Colon (tissue), 2 donors: ENCODE results near the gene PAFAH2.

ENCODE experiments used
- FAIRE-seq: peaks from 2 replicates; lab custom pipeline; 2012; peaks lifted over from hg19 to GRCh38; lab: Jason Lieb, UNC
- donor health status: control.
- donor health status: control.

Gene PAFAH2

DNA sequence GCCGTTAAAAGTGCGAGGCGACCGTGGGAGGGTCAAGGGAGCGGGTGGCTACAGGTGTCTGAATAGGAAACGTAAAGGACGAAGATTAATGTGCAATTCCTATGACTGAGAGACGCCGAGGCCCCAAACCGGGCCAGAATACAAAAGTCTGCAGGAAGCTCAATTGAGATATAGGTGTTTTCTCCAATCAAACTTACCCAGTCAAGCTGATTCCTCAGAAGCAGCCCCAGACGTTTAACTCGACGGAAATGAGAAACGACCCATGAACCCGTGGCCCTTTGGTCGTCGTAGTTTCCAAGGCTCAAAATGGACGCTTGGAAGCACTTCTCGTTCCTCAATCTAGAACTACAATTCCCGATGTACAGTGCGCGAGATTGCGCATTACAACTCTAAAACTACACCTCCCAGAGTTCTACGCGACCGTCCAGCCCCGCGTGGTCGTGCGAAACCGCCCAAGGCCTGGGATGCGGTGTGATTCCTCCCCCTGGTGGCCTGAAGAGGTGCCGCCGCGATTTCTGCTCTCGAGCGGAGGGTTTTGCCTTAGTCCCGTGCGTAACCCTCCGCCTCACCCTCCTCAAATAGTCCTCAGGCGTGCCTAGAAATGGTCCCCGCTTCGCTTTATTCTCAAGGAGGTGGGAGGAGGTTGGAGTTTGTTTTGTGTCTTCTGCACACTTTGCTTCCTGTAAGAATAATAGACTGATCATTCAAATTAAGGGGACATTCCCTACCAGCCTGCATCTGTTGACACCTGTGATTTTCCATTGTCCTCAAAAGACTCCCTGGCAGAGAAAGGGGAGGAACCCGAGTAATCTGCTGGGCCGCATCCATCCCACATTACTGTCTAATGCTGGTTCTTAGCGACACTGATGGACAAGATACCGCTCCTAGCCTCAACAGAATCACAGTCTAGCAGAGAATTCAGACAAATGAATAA lies at the start of gene PAFAH2:
PAFAH2 (minus strand) TSS at position 236 of the 934 bp plus-strand sequence. CDS start 7,247 bp downstream, outside the sequence.
- peak; percentile 88 for FAIRE-seq

DNA sequence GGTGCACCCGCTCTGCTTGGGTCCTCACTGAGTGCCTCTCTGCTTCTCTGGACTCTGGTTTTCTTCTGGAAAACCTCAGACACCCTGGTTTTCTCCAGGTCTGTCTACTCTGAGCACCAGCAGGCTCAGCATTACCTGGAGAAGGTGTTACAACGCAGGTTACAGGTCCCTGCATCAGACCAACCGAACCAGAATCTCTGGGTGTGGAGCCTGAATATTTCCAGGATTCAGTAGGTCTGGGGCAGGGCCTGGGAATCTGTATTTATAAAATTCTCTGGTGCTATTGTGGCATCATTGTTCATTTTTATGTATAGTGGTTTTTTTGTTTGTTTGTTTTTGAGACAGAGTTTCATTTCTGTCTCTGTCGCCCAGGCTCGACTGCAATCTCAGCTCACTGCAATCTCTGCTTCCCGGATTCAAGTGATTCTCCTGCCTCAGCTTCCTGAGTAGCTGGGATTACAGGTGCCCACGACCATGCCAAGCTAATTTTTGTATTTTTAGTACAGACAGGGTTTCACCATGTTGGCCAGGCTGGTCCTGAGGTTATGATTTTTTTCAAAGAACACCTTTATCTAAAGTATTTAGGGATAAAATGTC lies 49.5 kb upstream of the PAFAH2 start:
- no peak for FAIRE-seq

DNA sequence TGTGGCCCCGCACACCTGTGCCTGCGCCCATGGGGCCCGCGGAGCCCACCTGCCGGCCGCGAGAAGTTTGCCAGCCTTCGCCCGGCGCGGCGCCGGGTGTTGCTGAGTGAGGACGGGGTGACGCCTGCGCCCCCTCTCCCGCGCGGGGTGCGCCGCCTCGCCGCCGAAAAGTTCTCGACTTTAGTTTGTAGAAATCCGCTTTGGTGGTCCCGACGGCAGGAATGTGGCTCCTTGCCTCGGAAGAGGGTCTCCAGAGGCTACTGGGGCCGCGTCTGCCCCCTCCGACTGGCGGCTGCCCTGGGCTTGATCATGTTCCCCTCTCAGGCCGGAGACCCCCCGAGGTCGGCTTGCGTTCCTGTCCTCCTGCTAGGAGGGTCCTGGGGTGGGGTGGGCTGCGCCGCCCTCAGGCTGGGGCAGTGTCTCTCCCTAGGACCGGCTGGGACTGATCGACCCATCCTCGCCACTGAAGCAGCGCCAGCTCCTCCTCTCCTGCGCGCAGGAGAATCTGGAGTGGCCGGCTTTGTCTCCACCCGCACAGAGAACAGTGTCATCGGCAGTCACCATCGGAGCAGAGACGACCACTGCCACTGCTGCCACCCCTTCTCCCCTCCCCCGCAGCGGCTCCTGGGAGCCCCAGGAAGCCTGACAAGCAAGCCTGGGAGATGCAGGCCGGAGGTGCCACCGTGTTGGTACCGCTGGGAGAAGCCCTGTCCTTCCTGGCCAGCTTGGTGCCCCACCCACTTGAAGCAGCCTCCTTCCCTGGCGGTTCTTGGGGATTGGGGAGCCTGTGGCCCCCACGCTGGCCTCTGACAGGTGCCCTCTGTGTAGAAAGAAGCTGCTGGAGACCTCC lies 48.6 kb upstream of the PAFAH2 start:
- FAIRE-seq = no peak

DNA sequence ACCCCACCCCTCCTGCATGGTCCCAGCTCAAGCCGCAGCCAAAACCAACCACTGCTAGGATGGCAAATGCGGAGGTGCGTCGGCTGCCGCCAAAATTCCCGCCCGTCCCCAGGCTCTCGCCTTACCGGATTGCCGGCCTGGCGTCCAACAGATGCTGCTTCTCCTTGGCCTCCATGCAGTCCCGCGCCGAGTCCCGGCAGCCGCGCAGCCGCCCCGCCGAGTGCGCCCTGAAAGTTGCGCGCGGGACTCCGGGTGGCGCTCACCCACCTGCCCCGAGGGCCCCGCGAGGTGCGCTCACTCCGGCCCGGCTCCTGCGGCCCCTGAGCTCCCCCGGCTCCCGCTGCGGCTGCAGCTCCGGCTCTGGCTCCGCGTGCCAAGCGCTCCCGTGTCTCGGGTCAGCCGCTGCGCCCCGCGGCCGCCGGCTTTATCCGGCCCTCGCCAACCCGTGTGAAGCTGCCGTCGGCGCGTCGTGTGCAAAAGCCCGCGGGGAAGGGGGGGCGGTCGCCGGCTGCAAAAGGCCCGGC lies 47.9 kb upstream of the PAFAH2 start, which contains the start of gene SLC30A2:
SLC30A2 (minus strand) TSS at position 397 of the 524 bp plus-strand sequence; CDS start at position 175, 222 bp downstream.
- FAIRE-seq = no peak

DNA sequence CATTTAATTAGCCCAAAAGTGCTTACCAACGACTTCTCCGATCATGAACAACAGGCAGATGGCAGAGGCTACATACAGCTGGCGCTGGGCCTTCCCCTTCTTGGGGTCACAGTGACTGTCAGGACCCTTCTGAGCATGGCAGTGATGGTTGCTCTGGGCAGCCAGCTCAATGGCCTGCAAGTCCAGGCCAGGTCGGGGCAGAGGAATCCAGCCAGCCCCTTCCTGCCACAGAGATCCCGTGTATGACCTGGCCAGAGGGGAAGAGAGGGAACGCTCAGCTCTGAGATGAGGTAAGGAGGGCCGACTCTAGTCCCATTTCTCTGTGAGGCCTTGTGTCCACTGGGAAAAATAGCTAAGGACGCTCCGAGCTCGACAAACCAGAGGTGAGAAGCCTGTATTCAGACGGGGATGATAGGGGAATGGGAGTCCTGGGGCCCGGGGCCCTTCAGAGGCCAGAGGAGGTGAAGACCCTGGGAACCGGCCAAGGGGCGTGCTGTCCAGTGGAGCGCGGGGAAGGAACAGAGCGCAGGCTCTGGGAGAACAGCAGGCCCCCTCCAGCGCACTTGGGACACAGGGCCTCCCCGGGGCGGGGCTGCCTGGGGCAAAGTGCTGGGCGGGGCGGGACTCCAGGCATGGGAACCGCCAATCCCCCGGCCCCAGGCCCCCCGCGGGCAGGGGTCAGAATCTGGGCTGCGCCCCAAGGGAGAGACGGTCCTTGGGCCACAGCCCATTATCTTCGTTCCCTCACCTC lies 47.3 kb upstream of the PAFAH2 start:
- FAIRE-seq = no peak

DNA sequence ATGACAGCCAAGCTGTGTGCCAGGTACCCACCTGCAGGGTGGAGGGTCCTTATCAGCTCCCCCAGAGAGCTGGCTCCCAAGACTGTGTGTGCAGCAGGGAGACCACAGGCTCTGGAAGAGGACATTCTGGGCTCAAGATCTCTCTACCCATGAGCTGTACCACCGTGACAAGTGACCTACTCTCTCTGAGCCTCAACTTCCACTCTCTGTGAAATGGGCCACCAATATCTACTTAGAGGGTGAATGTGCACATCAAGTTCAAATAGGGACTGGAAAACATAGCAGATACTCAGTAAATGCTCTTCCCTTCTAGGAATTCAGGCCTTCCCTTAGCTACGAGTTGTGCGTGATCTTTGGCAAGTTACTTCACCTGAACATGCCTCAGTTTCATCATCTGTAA lies 46.6 kb upstream of the PAFAH2 start:
- FAIRE-seq = no peak

DNA sequence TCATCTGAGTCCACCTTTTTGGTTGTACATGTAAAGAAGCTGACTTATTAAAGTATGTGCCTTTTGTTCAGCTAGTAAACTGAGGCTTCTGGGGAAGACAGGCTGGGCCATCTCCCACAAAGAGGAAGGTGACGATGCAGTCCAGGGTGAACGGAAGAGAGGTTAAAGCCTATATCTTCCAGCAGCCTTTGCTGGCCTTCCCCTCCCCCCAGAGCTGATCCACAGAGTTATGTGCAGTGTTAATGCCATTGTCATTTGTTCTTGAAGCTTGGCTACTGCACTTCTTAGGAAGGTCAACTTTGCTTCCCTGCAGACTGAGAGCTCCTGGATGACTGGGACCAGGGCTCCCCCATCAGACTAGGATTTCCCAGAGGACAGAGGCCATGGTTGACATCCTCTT lies 45.9 kb upstream of the PAFAH2 start:
- no peak for FAIRE-seq

DNA sequence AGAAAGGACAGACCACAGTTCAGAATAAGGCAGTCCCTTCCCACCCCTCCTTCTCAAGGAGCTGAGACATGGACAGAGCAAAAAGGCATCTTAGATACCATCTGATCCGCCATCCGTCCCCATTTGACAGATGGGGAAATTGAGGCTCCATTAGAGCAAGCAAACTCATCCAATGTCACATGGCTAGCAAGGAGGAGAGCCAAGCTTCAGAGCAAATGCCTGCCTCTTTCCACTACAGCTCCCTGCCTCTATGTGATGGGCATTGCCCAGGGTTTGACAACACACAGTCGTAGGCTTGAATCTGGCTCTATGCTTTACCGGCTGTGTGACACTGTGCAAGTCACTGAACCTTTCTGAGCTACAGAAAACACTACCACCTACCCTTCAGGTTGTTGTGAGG lies 44.1 kb upstream of the PAFAH2 start:
- FAIRE-seq = no peak

DNA sequence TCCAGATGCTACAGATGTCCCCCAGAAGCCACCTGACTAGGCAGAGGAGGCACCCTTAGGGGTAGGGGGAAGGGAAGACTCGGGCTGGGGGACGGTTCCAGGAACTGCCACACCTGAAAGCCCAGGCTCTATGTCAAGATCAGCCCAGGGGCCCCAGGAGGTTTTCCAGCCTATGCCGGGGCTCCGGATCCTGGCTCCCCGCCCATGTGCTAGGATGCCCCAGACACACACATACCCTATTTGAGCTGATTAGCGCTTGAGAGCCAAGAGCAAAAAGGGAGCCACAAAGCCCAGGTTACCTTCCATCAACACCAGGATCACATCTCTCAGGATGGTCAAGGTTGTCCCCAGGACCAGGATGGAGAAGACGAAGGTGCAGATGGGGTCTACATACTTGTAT lies 43.5 kb upstream of the PAFAH2 start:
- FAIRE-seq = no peak

DNA sequence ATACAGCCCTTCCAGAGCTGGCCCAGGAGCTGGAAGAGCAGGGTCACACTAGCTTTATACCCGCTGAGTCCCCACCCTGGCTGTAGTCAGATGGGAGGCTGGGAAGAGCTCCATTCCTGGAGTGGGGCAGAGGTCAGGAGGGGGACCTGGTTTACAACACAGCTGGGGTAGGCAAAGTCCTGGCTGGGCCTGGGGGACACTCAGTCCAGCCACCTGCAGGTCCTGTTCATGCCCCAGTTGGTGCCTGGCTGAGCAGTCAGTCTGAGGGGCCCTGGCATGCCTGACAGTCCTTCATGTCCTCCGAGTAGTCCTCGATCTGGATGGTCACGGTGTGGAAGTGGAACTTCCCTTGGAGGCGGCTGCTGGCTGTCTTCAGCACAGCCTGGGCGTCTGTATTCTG lies 41.0 kb upstream of the PAFAH2 start:
- FAIRE-seq = no peak

DNA sequence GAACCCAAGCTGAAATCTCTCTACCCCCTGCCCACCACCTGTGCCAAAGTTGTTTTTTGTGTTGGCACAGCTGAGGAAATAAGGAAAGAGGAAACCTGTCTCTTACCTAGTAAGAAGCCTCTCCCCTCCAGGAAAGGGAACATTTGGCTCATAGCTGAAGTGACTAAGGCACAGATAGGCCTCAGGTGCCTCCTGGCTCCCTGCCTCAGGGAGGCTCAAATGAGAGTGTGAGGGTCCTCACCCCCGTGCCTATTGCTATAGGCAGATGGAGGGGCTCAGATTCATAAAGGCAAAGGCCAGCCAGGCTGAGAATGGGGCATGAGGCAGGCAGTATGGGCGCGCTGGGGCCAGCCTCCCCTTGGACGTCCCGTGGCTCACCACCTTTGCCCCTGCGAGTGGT lies 40.6 kb upstream of the PAFAH2 start:
- no peak for FAIRE-seq

DNA sequence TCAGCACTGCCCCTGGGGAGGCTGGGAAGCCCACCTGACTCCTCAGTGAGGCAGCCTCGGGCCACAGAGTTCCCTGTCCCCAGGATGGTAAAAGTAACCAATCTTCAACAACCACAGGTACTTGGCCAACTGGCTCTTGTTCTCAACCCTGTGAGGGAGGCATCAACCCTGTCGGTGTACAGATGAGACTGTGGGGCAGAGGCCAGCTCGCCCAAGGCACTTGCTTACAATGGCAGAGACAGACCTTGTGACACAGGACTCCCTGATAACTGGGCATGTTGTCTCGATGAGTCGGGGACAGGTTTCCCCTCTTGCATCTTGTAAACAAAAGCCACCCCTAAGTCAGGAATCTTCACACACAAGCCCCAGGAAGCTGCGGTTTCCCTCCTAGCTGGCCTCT lies 40.0 kb upstream of the PAFAH2 start:
- FAIRE-seq = no peak

DNA sequence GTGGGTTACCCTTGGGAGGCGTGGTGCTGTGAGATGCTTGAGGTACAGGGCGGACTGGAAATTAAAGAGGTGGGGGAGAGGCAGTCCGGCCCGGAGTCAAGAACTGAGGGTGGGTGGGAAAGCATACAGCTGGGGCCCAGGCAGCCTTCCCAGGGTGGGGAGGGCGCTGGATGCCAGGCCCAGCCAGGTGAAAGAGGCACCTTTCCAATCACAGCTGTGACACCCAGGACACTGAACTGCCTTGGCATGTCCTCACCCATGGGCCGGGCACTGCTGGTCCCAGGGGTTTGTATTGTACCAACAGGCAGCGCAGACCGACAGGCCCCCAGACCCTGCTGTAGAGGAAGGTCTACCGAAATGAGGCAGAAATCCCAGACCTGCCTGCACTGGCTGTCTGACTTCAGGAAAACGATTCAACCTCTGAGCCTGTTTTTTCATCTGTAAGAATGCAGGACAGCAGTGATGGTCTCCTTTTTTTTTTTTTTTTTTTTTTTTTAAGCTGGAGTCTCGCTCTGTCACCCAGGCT lies 39.0 kb upstream of the PAFAH2 start:
- no peak for FAIRE-seq

DNA sequence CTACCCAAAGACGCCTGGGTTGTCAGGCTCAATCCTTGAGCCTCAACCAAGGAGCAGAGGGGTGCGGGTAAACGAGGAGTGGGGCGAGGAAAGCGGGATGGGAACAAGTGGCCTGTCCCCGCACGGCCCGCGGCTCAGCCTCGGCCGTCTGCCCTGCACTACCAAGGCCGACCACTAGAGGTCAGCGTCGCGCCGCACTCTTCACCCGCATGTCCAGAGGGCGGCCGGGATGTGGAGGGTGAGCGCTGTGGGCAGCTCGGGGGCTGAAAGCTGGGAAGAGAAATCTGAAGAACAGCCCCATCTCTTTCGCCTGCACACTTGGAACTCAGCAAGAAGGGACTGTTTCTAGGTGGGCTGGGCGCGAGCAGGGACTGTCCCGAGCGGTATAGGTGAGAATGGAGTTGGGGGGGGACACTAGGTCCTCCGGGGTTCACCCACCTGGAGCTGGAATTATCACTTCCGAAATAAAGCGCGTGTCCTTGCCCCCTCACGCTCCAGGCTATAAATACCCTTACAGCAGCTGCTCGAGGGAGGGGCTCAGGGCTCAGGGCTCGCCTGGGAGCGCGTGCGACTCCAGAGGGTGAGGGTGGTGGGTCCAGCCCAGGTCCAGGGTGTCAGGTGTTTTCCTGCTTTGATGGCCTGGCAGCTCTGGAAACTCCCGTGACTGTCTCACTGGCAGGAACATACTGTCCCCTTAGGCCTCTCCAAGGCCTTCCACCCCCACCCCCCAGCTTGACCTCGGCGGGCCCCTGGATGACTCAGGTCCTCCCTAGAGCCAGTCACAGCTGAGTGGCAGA lies 38.3 kb upstream of the PAFAH2 start:
- no peak for FAIRE-seq

DNA sequence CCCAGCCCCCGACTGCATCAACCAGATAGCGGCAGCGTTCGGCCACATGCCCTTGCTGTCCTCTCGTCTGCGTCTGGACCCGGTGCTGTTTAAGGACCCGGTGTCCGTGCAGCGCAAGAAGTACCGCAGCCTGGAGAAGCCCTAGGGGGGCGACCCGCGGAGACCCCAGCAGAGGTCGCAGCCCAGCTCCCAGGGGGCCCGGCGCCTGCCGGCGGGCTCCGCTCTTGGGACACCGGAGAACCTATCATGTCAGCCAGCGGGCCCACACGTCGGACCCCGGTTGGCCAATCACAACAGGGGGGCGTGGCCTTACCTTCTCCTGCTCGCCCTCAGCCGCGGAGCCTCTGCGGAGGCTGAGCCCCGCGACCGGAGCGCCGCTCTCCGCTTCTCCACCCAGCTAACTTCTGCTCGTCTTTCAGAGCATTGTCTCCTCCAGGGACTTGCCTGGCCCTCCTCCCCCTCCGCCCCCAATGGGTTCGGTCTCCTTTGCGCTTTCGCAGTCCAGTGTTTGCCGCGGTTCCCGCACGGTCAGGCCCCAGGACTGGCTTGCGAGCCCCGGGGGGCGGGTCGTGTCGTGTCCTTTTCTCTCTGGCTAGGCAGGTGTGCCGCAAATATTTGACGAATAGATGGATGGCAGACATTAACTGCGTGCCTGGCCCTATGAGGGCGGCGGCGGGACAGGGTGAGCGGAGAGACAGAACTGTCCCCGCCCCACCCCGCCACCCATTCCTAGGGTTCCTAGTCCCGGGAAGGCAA lies 37.5 kb upstream of the PAFAH2 start:
- FAIRE-seq = no peak

DNA sequence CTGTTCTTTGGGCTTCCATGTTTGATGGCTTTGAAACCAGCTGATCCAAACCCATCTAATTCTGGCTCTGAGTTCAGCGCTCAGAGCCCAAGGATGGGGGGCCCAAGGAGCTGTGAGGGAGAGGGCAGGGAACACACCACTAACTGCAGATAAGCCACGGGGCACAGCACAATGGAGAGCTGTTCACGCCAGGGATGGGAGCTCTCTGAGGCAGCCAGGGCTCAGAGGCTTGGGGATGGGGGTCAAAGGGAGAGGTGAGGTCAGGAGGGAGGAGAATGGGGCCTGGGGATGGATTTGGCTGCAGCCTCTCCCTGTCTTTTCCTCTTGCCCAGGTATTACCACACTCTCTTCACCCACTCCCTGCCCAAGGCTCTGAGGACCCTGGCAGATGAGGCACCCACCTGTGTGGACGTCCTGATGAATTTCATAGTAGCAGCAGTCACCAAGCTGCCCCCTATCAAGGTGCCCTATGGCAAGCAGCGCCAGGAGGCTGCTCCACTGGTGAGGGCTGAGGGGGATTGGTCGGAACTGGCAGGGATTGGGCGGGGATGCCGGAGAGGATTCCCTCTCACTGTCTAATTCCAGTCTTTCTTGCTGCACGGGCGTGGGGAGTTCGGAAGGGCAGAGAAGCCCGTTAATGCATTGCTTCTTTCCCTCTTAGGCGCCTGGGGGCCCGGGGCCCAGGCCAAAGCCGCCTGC lies 36.8 kb upstream of the PAFAH2 start:
- FAIRE-seq = no peak

DNA sequence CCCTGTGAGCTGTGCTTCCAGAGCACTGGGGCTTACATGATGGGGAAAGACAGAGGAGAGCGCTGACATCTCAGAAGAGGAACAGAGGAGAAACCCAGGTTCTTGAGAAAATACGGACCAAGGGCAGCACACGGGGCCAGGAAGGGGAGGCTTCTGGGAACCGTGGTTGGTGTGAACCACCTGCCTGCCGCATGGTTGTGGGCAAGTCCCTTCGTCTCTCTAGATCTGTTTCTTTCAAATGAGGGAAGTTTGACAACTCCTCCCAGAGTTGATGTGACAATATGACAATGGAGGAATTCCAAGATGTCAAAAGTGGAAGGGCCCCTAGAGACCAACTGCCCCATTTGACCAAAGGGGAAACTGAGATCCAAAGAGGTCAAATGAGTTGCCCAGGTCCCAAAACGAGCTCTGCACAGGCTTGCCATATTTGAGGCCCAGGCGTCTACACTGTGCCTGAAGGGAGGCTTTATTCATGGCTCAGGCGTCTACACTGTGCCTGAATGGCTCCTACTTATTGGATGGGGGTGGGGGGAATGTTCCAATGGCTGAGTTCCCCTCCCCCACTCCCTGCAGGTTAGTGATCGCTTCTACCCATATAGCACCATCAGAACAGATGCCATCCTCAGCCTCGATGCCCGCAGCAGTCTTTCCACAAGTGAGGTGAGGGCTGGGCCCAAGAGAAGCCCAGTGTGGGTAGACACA lies 34.9 kb upstream of the PAFAH2 start:
- FAIRE-seq = no peak

DNA sequence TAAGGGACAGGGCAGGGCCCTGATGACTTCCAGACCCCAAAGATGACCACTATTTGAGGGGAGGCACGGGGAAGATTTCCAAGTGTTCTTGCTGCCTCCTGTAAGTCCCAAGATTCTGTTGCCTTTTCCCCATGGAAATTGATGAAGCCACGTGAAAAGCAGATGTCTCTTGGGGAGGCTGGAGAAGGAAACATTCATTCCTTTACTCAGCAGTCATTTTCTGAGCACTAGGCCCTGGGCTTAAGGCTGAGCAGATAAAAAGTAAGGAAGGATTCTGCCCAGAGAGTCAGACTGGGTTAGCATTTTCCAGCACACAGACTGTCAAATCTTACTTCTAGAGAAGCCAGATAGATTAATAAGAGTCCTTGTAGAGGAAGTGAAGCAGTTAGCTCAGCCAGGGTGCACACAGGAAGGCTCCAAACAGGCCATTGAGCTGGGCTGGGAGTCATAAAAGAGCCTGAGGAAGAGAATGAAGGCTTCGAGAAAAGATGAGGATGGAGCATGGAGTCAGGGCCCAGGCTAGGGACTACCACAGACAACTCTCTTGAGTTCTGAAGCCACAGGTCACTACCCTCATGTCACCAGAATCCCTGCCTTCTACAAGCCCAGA lies 33.9 kb upstream of the PAFAH2 start:
- FAIRE-seq = no peak
